ENCODE results near the gene SRXN1. TPM values are rescaled to one million over a fixed set of nuclear protein-coding genes. Genes with fewer than 3 reads are reported as not detected.

The SRXN1 gene
- total and polyA plus RNA-seq, 9 of the 15 experiments (the other 6 are each of a cell fraction or from before 2014, with no cell fraction given): 6.8 to 36.4 (median 21.6) TPM

GRCh38 chr20:653590-654416 lies 803 bp upstream of the SRXN1 start (continued):
- TF ChIP-seq ZBTB8A (IDR thresholded peaks at IDR 0.05; ENCODE audit: partially characterized antibody) (no peak), SUPT5H (IDR thresholded peaks at IDR 0.05) (peak; percentile 64), STAG1 (CRISPR knock-in tag; IDR thresholded peaks at IDR 0.05; ENCODE audit: borderline replicate concordance) (0 out of 2 replicates have a peak, but pooled peaks have one; percentile 32), CCNT2 (IDR thresholded peaks at IDR 0.05; ENCODE audit: borderline replicate concordance, extremely low read depth, insufficient read length, low read depth, low read length) (peak; percentile 4), CBFB (CRISPR knock-in tag; IDR thresholded peaks at IDR 0.05) (no peak), RFX1 (IDR thresholded peaks at IDR 0.05) (no peak), NELFE (IDR thresholded peaks at IDR 0.05; ENCODE audit: insufficient read depth, insufficient read length) (no peak), ZNF785 (CRISPR knock-in tag; IDR thresholded peaks at IDR 0.05) (no peak), DPF2 (IDR thresholded peaks at IDR 0.05) (peak; percentile 73; the same call in 1 of the 2 replicates), CHD2 (IDR thresholded peaks at IDR 0.05; ENCODE audit: low read depth, low read length) (no peak), CHD7 (IDR thresholded peaks at IDR 0.05; ENCODE audit: low read depth, low read length) (no peak), ZBTB49 (CRISPR knock-in tag; IDR thresholded peaks at IDR 0.05; ENCODE audit: borderline replicate concordance) (no peak), SMARCA5 (IDR thresholded peaks at IDR 0.05) (peak; percentile 98), WHSC1 (IDR thresholded peaks at IDR 0.05; ENCODE audit: low read length) (no peak), GABPB2 (CRISPR knock-in tag; conservative IDR thresholded peaks at IDR 0.05) (no peak), GATA2 (CRISPR knock-in tag; IDR thresholded peaks at IDR 0.05) (no peak)

Measured in K562 (cell line).